GM23248 (cell line): ENCODE measurements around the gene TBC1D22A. TPM values are rescaled to one million over a fixed set of nuclear protein-coding genes. Genes with fewer than 3 reads are reported as not detected.
"Not testable (repeated sequence)": the region's sequence is repeated elsewhere in the genome, so short reads cannot be mapped to it uniquely, and the experiment has no call there.

ENCODE experiments used
- DNase-seq: peaks from one replicate; pipeline ENCODE4 v3.0.0-alpha.2; 2015
- H2AFZ ChIP-seq: fragments of 200-600 bp; sonication (generic); 2 replicates; pipeline ENCODE4 v1.6.1; 2016; ENCODE audit warnings: antibody characterized with exemption
- H3F3A ChIP-seq: fragments of 200-600 bp; sonication (generic); 2 replicates; pipeline ENCODE4 v1.6.1; 2016; ENCODE audit warnings: mild to moderate bottlenecking, antibody characterized with exemption, mixed run types; ENCODE audit not compliant: insufficient read depth
- H3K27ac ChIP-seq: fragments of 200-600 bp; sonication (generic); 2 replicates; pipeline ENCODE4 v1.5.1; 2016; ENCODE audit warnings: mild to moderate bottlenecking
- H3K27me3 ChIP-seq: fragments of 200-600 bp; sonication (generic); replicated peaks from 2 replicates; pipeline ENCODE4 v1.6.1; 2016; ENCODE audit warnings: mild to moderate bottlenecking; ENCODE audit not compliant: insufficient read depth
- H3K36me3 ChIP-seq: fragments of 200-600 bp; sonication (generic); 2 replicates; pipeline ENCODE4 v1.6.1; 2016; ENCODE audit warnings: low read depth, mild to moderate bottlenecking
- H3K4me1 ChIP-seq: fragments of 200-600 bp; sonication (generic); 2 replicates; pipeline ENCODE4 v1.6.1; 2016; ENCODE audit warnings: mild to moderate bottlenecking; ENCODE audit not compliant: insufficient read depth
- H3K4me2 ChIP-seq: fragments of 200-600 bp; sonication (generic); one replicate; pipeline ENCODE4 v1.6.1; 2016; ENCODE audit warnings: mild to moderate bottlenecking; ENCODE audit not compliant: unreplicated experiment
- H3K4me3 ChIP-seq: fragments of 200-600 bp; sonication (generic); 2 replicates; pipeline ENCODE4 v1.5.1; 2016; ENCODE audit warnings: mild to moderate bottlenecking
- H3K79me2 ChIP-seq: fragments of 200-600 bp; sonication (generic); 2 replicates; pipeline ENCODE4 v1.6.1; 2016; ENCODE audit warnings: mild to moderate bottlenecking; ENCODE audit not compliant: insufficient read depth
- H3K9ac ChIP-seq: fragments of 200-600 bp; sonication (generic); 2 replicates; pipeline ENCODE4 v1.6.1; 2016; ENCODE audit warnings: mild to moderate bottlenecking
- H3K9me2 ChIP-seq: fragments of 200-600 bp; sonication (generic); 2 replicates; pipeline ENCODE4 v1.6.1; 2016; ENCODE audit warnings: mixed run types, mild to moderate bottlenecking, moderate library complexity; ENCODE audit not compliant: insufficient read depth
- H3K9me3 ChIP-seq: fragments of 200-600 bp; sonication (generic); one replicate; pipeline ENCODE4 v1.6.1; 2017; ENCODE audit warnings: low read depth
- H4K20me1 ChIP-seq: fragments of 200-600 bp; sonication (generic); 2 replicates; pipeline ENCODE4 v1.6.0; 2016; ENCODE audit not compliant: insufficient read depth
- EZH2 ChIP-seq: fragments of 200-600 bp; sonication (generic); IDR thresholded peaks from 2 replicates; pipeline ENCODE4 v1.6.1; 2018; ENCODE audit warnings: antibody characterized with exemption, mild to moderate bottlenecking; ENCODE audit not compliant: insufficient read depth, poor library complexity, severe bottlenecking
- EZH2phosphoT487 ChIP-seq: fragments of 200-600 bp; sonication (generic); IDR thresholded peaks from 2 replicates; pipeline ENCODE4 v1.6.1; 2018; ENCODE audit warnings: antibody characterized with exemption, moderate library complexity, mild to moderate bottlenecking, low read depth; ENCODE audit not compliant: insufficient read depth
- WGBS, 2 experiments: methylation state at CpG; one replicate each; pipeline ENCODE4 v1.1.6; 2015 to 2017; ENCODE audit warnings: low lambda C conversion rate in 2 of 2, low coverage in 1 of 2; ENCODE audit errors: missing lambda C conversion rate in 2 of 2; 5-methylcytosine and 5-hydroxymethylcytosine counted together
- in situ Hi-C: fragments of 300-500 bp; cut with MboI; formaldehyde crosslinking; loops from 2 replicates; pipeline ENCODE4 v1.15.0; 2020
- polyA plus RNA-seq: library from polyadenylated mRNA; unstranded; fragments of >200 nt; fragmentation: Nextera tagmentation; extraction: Ambion mirVana; gene quantifications from 2 replicates; pipeline ENCODE4 v1.2.1, GENCODE V29; 2016
- total RNA-seq: library from RNA; depleted of rRNA; stranded (reverse); fragments of >200 nt; shearing (Covaris generic); gene quantifications from 2 replicates; pipeline ENCODE4 v1.2.3, GENCODE V29; 2014

The TBC1D22A gene
- total and polyA plus RNA-seq, 2 experiments from 2014 or later = 12.3 to 16.9 TPM

DNA sequence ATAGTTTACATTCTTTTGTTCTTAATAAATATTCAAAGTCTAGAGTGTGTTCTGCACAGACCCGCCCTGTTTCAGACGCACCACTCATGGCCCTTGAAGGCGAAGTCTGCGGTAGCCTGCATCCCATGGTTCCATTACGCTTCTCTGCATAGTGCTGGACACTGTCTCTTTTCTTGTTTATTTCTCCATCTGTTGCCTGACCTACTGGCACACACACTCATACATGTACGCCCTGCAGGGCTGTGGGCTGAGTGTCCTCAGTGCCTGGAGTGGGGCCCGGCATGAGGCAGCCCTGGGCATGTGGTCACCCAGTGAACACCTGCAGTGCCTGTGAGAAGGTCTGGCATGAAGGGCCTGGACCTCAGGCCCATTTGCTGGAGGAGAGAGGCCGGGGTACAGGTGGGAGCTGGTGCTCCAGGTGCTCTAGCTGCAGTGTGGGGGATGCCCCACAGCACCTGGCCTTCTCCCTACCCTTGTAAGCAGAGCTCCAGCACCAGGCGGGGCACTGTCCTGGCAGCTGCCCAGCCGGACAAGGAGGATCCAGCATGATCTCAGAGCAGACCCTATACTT lies 404.1 kb downstream of the TBC1D22A start:
- no peak for TF ChIP-seq EZH2
- no peak for TF ChIP-seq EZH2phosphoT487
- in situ Hi-C loops = no loop called here
- Histone ChIP-seq H3F3A (no peaks in the 10 kb centered on the region), H3K9ac (no peak overlapping the region), H3K9me3 (no peaks in the 10 kb centered on the region), H3K36me3 (no peaks in the 10 kb centered on the region), H3K9me2 (no peaks in the 10 kb centered on the region), H3K79me2 (no peaks in the 10 kb centered on the region), H3K27ac (no peak overlapping the region), H3K4me2 (no peak overlapping the region), H3K27me3 (no peaks in the 10 kb centered on the region), H3K4me3 (no peak overlapping the region), H2AFZ (no peak overlapping the region), H3K4me1 (no peaks in the 10 kb centered on the region), H4K20me1 (no peaks in the 10 kb centered on the region)
- DNase-seq = no peak
- WGBS, 2 experiments = 92 to 96% methylated on average over 10 of the region's 10 CpGs

DNA sequence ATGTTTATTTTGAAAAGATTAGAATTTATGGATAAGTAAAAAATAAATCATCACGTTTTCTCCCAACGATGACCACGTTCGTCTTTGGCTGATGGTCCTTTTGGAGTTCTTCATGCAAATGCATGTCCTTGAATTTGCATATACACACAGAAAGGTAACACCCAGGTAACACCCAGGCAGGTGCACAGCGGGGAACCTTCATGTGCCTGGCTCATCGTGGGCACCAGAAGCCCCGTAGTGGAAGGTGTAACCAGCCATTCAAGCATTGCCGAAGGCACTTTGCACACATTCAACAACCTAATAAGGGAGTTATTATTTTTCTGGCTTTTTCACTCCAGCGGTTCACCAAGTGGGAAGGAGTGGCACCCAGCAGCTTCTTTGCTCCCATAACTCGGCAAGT lies 404.6 kb downstream of the TBC1D22A start:
- Histone ChIP-seq H2AFZ (no peak overlapping the region), H4K20me1 (no peaks in the 10 kb centered on the region), H3K27ac (no peak overlapping the region), H3K36me3 (no peaks in the 10 kb centered on the region), H3K9me3 (no peaks in the 10 kb centered on the region), H3K27me3 (no peaks in the 10 kb centered on the region), H3F3A (no peaks in the 10 kb centered on the region), H3K79me2 (no peaks in the 10 kb centered on the region), H3K9ac (no peak overlapping the region), H3K4me1 (no peaks in the 10 kb centered on the region), H3K4me2 (no peak overlapping the region), H3K4me3 (no peak overlapping the region), H3K9me2 (no peaks in the 10 kb centered on the region)
- TF ChIP-seq EZH2phosphoT487 = no peak
- TF ChIP-seq EZH2 = no peak
- no peak for DNase-seq
- WGBS, 2 experiments = 97% methylated on average over 10 of the region's 10 CpGs
- in situ Hi-C loops = no loop called here

DNA sequence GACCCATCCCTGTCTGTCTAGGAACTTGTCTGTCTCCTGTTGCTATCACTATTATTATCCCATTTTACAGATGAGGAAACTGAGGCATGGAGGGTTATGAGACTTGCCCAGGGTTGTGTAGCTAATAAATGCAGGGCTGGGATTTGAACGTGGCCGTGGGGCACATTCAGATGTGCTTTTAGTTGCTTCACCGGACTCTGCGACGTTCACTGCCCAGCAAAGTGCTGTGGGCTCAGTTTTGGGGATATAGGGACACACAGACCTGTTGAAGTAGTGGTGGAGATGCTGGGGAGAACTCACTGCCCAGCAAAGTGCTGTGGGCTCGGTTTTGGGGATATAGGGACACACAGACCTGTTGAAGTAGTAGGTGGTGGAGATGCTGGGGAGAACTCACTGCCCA lies 405.5 kb downstream of the TBC1D22A start:
- H3K9me2 ChIP-seq, DNase-seq, H3K9ac ChIP-seq, H3F3A ChIP-seq, H3K79me2 ChIP-seq, H2AFZ ChIP-seq, H3K27me3 ChIP-seq, H3K9me3 ChIP-seq, H3K4me2 ChIP-seq, H3K4me1 ChIP-seq, H4K20me1 ChIP-seq, H3K4me3 ChIP-seq, H3K36me3 ChIP-seq, H3K27ac ChIP-seq, in situ Hi-C loops: not testable (repeated sequence)
- WGBS, 2 experiments = 93 to 95% methylated on average over 6 of the region's 6 CpGs

DNA sequence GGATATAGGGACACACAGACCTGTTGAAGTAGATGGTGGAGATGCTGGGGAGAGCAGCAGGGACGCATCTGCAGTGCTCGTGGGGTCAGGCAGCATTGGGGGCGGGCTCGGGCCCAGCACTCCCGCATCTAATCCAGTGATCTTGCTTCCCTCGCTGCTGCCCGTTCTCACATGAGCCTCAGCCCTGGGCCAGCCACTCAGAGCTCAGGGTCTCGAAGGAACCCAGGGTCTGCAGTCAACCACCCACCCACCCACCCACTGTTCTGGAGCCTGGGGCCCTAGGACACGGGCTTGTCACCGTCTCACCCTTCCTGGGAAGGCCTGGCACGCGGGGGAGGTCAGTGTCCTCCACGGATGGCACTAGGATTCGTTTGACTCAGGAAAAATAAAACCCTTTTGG lies 406.0 kb downstream of the TBC1D22A start:
- Histone ChIP-seq H3K27ac (no peak overlapping the region), H4K20me1 (no peaks in the 10 kb centered on the region), H3K4me2 (no peak overlapping the region), H3F3A (no peaks in the 10 kb centered on the region), H3K9ac (no peak overlapping the region), H3K4me1 (no peaks in the 10 kb centered on the region), H3K4me3 (no peak overlapping the region), H3K36me3 (no peaks in the 10 kb centered on the region), H3K9me3 (no peaks in the 10 kb centered on the region), H3K79me2 (no peaks in the 10 kb centered on the region), H3K27me3 (no peaks in the 10 kb centered on the region), H3K9me2 (no peaks in the 10 kb centered on the region), H2AFZ (no peak overlapping the region)
- TF ChIP-seq EZH2 = no peak
- TF ChIP-seq EZH2phosphoT487 = no peak
- in situ Hi-C loops = no loop called here
- 94 to 96% methylated on average over 11 to 12 of the region's 14 CpGs for WGBS, 2 experiments
- no peak for DNase-seq
